Ishikawa (cell line): ENCODE measurements around the gene NOS3.

ENCODE experiments used
- EP300 ChIP-seq: IDR thresholded peaks from 2 replicates; pipeline ENCODE4 v1.6.1; 2012; ENCODE audit warnings: borderline replicate concordance
- YY1 ChIP-seq: IDR thresholded peaks from 2 replicates; pipeline ENCODE4 v1.6.1; 2012; ENCODE audit warnings: low read depth

DNA sequence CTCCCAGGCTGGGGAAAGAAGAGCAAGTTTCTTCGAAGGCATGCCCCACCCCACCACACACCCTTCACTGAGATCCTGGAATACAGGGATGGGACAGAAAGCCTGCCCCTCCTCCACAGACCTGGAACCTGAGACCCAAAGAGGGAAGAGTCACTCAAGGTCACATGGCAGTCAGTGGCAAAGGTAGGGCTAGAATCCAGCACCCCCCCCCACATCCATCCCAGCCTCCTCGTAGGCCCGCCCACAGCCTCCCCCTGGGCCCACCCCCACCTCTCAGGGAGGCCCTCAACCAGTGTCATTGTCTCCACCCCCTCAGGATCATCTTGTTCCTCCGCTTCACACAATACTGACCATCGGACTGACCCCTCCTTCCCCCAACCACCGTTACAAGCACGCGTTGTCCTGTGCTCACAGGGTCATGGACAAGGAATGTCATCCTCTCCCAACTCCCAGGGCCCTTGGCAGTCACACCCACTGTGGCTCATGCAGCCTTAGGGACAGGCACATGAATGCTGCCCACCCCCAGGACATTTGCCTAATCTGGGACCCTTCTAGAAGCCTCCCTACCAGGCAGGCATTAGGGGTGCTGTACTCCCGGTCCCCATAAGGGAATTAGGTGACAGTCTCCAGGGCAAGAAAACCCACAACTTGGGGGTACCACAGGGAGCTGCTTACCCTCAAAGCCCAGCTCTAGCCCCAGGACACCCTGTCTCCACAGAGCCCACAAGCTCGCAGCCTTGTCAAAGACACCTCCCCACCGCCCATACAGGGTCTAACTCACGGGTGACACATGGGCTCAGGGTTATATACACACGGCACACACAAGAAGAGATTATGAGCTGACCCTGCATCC, 14.1 kb upstream of the NOS3 start:
- TF ChIP-seq YY1 (no peak), EP300 (no peak)
